Skin of body (tissue), 2 donors: Measurements from ENCODE around the gene PPP1R14D. TPM values are rescaled to one million over a fixed set of nuclear protein-coding genes. Genes with fewer than 3 reads are reported as not detected.

Source experiments
- DNase-seq: peaks from one replicate; lab custom pipeline; 2025; lab: John Stamatoyannopoulos, UW
- total RNA-seq: library from RNA; depleted of rRNA; stranded (reverse); fragments of >200 nt; gene quantifications from one replicate; pipeline ENCODE4 v1.2.3, GENCODE V29; 2014

PPP1R14D gene
- total RNA-seq, 1 donor from 2014 or later, result not detected

DNA sequence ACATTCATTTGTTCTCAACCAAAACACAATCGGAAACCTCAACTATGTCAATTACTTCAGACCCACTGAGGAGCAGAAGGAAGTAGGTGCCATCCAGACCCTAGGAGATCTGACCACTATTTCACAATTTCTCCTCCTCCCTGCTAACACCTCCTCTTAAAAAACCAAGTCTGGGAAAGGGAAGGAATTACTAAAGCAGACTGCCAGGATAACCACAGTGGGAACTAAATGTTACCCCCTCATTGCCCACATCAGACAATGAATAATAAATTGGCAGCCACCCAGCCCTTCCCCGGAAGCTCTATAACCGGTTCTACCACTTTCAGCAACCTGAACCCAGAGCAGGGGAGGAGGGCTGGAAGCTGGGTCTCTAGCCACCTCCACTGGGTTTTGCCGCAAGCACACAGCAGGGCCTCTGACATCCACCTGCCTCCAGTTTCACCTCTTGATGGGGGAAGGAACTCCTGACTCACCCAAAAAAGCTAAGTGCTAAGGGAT, 41.1 kb downstream of the PPP1R14D start:
- no peak for DNase-seq

DNA sequence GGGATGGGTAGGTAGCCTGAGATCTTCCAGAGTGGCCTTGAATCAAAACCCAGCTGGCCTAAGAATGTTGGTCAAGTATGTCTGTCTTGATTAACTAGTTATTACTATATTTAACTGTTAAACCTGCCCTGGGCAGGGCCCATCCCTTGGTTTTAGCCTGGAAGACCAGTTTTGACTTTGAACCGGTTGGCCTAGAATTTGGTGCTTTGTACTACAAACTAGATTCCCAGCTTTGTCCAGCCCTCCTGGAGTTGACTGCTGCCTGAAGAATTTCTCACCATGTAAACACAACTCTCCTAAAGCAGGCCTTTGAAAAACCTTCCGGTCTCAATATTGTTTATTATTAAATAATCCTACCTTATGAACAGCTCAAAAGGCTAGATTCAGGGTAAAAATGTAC, 42.7 kb downstream of the PPP1R14D start:
- DNase-seq, result no peak

GRCh38 chr15:40785164-40785563, 43.3 kb downstream of the PPP1R14D start:
- DNase-seq, result no peak

GRCh38 chr15:40782609-40783227, 45.8 kb downstream of the PPP1R14D start:
- DNase-seq, result no peak

GRCh38 chr15:40776537-40777141, 51.9 kb downstream of the PPP1R14D start:
- no peak for DNase-seq

GRCh38 chr15:40775740-40776536, 52.6 kb downstream of the PPP1R14D start:
- DNase-seq, result no peak

GRCh38 chr15:40775007-40775406, 53.5 kb downstream of the PPP1R14D start:
- DNase-seq, result no peak

GRCh38 chr15:40773902-40774301, 54.6 kb downstream of the PPP1R14D start:
- DNase-seq, result no peak

GRCh38 chr15:40773496-40773895, 55.0 kb downstream of the PPP1R14D start:
- DNase-seq, result no peak

- DNase-seq, result no peak
These were observed 56.5 kb downstream of the PPP1R14D start for GRCh38 chr15:40772014-40772413.

- DNase-seq, result no peak
These were observed 57.3 kb downstream of the PPP1R14D start for GRCh38 chr15:40771242-40771641.

DNA sequence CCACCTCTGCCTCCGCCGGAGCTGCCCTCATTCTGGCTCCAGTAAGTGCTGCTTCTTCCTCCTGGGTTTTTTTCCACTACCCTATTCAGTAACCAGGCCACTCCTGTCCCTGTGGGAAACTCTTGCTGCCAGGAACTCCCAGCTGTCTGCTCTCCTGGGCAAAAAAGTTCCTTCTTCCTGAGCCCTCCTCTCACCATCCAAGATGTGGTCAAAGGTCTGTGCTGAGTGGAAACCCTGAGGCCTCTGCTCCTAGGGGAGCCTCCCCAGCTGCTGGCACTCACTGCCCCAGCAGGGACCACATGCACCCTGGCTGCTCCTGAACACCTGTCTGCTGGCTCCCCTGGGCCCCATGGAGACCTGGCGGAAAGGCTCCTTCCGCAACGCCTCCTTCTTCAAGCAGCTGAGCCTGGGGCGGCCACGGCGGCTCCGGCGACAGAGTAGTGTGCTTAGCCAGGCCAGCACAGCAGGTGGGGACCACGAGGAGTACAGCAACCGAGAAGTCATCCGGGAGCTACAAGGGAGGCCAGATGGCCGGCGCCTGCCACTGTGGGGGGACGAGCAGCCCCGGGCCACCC, 58.3 kb downstream of the PPP1R14D start:
- DNase-seq, result no peak

GRCh38 chr15:40769274-40770146, 59.0 kb downstream of the PPP1R14D start, which contains the start of gene C15orf62:
C15orf62 (plus strand) TSS chr15:40769980; CDS start chr15:40770496, 516 bp downstream.
- no peak for DNase-seq

DNA sequence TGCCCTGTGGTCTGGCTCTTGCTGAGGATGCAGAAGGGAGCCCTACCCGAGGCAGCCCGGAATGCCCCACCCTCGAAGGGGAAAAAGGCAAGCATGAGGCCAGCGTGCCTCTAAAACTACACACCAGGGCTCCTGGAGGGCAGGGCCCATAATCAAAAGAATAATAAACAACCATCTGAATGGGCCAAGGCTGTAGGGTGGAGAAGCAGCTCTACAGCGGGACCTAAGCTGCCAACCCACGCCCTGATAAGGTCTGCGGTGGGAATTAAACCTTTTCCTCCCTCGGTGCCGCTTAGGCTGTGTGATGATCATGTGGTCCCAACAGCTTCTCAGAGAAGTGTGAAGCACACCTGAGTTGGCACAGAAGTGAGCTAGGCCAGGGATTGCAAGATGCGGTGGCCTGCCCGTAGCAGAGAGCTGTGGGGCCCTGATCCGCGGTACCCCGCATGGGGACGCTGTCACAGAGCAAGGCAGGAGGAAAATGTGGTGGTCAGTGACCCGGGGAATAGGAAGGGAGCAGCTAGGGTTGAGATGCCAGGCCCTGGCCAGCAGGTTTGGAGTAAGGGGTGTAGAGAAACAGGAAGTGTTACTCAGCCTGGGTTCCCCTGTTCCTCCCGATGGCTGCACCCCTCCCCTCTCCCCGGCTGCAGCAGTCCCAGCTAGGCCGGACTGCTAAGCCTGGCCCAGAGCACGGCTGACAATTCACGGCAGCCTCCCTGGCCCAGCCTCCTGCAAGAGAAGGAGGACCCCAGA, 59.8 kb downstream of the PPP1R14D start:
- no peak for DNase-seq

DNA sequence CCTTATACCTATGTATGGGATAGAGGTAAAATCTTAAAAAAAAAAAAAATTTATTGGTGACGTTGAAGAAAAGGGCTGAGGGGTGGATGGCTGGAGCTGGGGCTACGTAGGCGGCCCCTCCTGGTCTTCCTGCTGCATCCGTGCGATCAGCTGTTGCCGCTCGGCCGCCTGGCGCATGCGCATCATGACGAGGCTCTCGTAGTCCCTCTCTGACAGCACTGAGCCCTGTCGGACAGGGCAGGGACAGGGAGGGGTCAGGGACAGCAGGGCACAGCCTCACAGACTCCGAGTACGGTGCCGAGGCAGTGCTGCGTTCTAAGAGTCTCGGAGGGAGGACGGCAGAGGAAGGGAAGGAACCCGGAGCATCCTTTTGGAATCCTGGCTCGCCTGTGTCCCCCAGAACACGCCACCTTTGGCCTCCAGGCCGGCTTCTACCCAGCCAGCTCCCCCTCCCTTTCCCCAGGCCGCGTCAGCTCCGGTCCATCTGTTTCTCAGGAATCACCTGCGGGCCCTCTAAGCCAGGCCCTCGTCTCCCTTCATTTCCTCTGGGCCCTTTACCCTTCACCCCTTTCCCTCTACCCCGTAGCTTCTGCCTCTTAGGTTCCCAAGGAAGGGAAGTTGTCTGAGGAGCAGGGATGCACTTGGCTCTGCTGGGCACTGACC, 60.5 kb downstream of the PPP1R14D start:
- no peak for DNase-seq

DNA sequence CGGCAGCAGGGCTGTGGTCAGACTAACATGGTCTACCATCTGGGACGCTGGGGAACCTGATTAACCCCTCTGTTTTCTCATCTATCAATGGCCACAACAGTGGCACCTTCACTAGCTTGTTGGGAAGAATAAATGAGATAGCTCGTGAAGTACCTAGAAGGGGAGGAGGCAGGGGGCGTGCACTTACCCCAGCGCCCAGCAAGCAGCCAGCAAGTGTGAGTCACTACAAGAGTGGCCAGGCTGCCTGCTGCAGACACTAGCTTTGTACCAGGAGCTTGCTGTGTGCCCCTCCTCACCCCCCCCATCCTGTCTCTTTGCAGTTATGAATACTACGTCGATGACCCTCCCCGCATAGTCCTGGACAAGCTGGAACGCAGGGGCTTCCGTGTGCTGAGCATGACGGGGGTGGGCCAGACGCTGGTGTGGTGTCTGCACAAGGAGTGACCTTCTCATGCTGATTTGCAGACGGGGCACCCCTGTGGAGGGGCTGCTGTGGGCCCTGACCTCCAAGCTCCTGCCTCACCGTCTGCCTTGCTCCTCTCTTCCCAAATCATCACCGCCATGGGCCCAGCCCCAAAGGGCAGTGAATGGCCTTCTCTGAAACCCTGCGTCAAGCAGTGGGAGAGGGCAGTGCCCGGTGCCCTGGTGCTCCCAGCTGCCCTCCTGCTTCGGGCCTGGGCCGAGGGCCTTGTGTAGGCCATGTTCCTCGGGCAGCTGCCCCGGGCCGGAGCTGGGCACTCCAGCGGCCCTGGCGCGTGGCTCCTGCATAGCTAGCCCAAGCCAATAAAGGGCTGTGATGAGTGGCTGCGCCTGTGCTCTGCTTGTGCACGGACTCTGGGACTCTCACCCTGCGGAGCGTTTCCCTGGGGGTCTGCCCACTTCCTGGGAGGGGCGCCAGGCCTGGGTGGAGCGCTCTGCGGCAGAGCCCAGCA, 61.3 kb downstream of the PPP1R14D start:
- DNase-seq, result no peak

DNA sequence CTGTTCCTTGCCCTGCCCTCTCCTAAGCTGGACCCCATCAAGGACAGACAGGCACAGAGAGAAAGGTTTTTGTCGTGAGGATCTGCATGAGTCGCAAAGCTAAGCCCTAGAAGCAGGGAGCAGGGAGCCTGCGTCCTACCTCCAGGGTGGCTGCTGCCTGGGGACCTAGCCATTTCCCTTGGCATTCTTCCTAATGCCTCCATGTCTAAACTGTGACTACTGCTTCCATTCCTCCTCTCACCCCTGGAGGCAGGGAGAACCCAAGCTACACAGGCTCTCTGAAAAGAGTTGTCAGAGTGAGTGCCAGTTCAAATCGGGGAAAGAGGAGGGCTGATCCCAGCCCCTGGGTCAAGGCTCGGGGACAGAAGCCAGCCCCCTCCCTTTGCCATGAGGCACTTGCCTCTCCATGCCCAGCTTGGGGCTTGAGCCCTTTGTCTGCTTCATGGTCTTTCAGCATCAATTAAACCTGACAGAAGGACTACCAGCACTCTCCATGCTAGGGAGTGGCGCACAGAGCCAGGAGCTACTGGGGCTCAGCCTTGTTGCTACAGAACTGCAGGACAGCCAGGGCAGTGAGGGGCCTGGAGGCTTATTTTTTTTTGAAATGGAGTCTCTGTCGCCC, 62.2 kb downstream of the PPP1R14D start:
- no peak for DNase-seq
